Myocyte (in vitro differentiated cells): ENCODE results near the gene SLC6A2. TPM values are rescaled to one million over a fixed set of nuclear protein-coding genes. Genes with fewer than 3 reads are reported as not detected.
"Not testable (repeated sequence)": the region's sequence is repeated elsewhere in the genome, so short reads cannot be mapped to it uniquely, and the experiment has no call there.

Experiments used
- DNase-seq: peaks from one replicate; pipeline ENCODE4 v3.0.0-alpha.2; 2012; ENCODE audit warnings: low read depth
- polyA plus RNA-seq: library from polyadenylated mRNA; unstranded; fragments of >200 nt; gene quantifications from one replicate; pipeline ENCODE4 v1.2.1, GENCODE V29; 2012; ENCODE audit warnings: missing spikeins
- total RNA-seq: library from RNA; depleted of rRNA; stranded (reverse); fragments of >200 nt; gene quantifications from 2 replicates; pipeline ENCODE4 v1.2.3, GENCODE V29; 2014

Gene SLC6A2
- not detected in 2 replicates for total RNA-seq
- polyA plus RNA-seq, result not detected

DNA sequence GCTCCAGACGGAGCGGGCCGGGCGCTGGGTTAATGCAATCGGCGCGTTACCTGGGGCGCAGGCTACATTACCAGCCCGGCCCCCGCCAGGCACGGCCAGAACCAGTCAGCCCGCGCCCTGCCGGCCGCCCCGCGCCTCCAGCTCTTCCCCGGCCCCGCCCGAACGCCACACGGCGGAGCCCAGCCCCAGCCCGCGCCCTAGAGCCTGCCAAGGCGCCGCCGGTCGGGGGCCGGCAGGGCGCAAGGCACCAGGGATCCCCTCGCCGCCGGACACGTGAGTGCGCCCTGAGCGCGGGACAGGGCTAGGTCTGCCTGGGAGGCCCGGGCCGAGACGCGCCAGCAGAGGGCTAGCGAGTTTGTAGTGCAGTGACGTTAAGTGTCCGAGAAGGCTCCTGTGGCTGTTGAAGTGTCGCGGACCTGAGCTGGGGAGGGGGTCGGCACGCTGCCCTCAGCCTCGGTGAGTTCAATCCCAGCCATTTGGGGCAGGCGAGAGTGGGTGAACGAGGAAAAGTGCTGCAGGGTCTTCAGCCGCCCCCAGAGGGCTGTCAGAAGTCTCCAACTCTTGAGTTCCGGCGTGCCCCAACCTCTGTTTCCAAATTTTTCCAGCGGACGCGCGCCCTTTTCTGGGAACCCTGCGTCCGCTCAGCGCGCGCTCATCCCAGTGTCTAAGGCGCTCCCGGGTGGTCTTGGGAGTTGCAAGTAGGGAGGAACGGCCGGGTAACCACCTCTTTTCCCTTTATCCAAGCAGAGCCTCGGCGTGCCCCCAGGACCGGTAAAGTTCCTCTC, at the start of gene SLC6A2:
SLC6A2 (plus strand) TSS at position 92 of the 785 bp plus-strand sequence. CDS start 707 bp downstream, outside the sequence.
- no peak for DNase-seq

DNA sequence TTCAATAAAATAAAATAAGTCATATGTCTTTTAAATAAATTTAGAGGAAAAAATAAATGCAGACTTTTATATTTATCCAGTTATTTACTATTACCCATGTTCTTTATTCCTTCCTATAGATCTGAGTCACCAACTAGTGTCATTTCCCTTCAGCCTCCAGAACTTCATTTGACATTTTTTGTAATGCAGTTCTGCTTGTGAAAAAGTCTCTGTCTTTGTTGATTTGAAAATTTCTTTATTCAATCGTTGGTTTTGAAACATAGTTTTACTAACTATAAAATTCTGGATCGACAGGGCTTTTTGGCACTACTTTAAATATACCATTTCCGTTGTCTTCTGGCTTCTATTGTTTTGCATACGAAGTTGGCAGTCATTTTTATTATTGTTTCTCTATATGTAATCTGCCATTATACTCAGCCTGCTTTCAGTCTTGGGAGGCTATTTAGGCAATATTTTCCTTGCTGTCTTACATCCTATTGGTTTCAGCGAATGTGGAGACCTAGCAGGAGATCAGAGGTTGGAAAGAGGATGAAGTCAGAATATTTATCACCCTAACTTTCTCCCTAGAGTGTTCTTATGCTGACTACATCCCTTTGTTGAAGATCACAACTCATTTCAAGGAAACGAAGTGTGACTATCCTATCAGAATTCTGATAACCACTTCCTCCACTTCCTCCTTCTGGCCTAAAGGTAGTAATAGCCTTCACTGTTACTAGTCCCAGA, 42.0 kb upstream of the SLC6A2 start:
- DNase-seq, result no peak

DNA sequence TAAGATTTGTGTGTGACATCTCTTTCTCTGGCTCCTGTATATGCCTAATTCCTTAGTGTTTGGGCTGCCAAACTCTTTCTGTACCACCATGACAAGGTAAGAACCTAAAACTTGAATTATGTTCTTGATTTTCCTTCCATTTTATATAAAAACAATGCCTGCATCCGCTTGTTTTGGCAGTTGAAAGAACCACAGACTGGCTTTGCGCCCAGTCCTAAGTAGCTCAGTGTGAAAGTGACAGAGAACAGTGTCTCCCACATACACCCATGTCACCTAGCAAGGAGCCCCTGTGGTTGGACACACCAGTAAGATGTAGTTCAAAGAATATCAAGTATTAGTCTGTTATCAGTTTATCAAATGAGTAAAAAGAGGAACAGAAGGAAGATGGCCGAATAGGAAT, 40.7 kb upstream of the SLC6A2 start:
- no peak for DNase-seq

DNA sequence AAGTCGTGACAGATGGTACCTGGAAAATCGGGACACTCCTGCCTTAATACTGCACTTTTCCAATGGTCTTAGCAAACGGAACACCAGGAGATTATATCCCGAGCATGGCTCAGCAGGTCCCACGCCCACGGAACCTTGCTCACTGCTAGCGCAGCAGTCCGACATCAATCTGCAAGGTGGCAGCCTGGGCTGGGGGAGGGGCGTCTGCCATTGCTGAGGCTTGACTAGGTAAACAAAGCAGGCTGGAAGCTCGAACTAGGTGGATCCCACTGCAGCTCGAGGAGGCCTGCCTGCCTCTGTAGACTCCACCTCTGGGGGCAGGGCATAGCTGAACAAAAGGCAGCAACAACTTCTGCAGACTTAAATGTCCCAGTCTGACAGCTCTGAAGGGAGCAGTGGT, 40.1 kb upstream of the SLC6A2 start:
- not testable (repeated sequence) for DNase-seq

DNA sequence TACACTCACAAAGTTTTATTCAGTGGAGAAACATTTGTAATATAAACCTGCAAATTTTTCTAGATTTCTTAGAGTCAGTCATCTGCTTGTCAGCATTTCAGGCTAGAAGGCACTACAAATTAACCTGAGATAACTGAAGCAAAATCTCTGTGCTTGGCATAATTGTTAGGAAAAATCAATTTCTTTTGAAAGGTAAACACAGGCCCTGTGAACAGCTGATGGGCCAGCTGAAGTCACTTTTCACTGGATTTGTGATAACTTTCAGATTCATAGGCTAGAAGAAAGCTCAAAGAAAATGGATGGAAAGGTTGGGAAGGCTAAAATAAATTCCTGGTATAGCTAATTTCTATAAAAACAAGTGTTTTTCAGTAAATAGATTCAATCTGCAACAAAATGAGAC, 34.0 kb upstream of the SLC6A2 start:
- no peak for DNase-seq

DNA sequence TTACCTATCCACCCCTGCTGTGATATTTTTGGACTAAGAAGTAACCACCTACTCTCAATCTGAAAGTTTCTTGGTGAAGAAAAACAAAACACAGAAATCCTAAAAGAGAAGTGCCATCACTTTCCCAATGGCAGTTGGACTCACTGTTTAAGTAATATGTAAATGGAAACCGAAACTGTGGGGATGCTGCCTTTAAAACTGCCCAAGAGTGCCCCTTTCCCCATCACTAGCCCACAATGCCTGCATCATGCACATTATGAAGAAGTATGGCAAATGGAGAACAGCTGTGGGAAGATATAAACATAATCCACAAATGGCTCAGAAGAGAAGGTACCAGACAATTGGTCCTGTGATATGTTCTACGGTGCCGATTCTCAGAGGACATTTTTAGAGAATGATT, 33.5 kb upstream of the SLC6A2 start:
- DNase-seq, result no peak

DNA sequence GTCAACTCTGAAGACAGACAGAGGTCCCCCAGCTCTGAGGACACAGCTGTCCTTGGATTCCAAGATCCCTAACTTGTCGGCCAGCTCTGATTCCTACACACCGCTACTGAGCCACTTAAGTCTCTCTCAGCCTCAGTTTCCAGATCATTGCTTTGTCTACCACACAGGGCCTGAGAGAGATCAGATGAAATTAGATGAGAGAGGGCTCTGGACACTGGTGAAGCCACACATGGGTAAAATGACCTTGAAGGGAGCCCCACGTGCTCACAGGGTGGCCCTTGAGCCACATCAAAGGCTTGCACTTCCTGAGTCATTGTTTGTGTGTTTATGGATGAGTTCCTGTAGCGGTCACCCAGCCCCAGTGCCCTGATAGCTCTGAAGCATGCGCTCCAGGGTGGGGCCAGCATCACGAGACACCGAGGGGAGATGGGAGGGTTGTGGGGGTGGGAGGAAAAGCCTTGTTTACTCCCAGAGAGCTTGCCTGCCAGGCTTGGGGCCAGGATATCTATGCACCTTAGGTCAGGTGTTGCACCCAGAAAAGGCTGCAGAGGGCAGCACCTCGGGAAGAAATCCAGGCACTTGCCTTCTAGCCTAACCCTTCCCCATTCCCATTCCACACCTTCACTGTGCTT, 32.7 kb upstream of the SLC6A2 start:
- DNase-seq, result no peak

DNA sequence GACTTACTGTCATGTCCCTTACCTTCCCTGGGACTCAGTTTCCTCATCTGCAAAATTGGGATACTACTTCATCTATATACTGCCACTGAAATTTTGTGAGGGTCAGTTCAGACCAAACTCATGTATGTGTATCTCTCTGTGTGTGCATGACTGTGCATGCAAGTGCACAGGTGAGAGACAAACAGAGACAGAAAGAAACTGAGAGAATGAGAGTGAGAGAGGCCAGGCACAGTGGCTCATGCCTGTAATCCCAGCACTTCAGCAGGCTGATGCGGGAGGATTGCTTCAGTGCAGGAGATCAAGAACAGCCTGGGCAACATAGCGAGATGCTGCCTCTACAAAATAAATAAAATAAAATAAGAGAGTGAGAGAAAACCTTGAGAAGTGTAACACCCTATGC, 32.1 kb upstream of the SLC6A2 start:
- DNase-seq, result no peak

DNA sequence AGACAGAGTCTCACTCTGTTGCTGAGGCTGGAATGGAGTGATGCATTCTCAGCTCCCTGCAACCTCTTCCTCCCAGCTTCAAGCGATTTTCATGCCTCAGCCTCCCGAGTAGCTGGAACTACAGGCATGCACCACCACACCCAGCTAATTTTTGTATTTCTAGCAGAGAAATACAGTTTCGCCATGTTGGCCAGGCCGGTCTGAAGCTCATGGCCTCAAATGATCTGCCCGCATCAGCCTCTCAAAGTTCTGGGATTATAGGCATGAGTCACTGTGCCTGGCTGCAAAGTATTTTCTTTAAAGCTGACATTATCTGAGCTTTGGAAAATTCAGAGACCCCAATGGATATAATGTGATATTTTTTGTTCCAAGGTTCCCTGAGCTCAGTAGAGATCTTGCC, 31.1 kb upstream of the SLC6A2 start:
- no peak for DNase-seq

DNA sequence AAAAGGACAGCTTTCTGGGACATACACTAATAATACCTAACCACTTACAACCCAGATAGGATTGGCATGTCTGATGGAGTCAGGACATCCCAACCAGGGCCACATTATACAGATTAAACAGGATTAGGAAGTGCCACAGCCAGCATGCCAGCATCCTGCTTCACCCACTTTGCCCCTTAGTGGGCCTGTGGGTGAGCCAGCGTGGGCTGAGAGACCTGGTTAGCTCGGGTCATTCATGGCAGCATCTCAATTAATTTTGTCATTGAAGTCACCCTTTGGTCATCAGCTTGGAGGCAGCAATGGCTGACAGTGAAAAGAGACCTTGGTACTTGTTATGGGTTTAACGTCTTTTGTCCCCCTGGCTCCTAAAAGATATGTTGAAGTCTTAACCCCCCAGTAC, 29.9 kb upstream of the SLC6A2 start:
- DNase-seq, result no peak

DNA sequence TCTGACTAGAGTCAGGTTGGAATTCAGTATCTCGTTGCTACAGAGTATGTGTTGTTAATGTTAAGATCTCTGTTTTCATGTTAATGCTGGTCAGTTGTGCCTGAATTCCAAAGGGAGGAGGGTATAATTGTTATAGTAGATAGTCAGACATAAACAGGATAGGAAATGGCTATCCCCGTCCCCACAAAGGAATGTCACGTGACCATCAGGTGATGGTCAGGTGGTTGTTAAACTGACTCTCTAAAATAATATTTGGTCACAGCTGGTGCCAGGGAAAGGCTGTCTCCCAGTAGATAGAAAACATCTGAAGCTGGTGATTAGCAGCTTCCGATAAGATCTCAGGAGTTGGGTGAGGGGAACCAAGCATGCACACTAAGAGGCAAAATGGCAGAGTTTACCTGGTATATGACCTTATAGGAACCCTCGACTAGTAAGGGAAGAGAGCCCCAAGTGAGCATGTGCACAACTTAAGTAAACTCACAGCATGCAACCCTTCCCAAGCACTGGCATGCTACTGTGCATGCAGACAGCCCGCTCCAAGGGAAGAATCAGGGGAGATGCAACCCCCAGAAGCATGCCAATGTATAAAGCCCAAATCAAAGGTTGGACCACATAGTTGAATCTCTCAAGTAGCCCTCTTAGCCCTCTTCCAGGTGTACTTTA, 27.4 kb upstream of the SLC6A2 start:
- no peak for DNase-seq

DNA sequence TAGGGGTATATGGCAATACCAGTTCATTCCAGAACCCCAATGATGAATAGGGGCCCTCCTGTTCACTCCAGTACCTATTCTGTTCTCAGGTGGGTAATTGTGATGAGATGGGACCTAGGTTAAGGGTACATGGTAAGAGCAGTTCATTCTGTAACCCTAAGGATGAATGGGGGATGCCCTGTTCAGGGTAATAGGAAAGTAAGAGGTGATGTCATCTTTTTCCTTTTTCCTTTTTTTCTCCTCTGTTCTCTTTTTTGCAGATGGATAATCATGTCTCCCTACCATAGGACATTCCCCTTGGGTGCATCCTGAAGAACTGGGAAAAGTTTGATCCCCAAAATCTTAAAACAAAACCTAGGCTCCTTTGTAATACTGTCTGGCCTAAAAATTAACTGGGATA, 25.0 kb upstream of the SLC6A2 start:
- DNase-seq, result no peak

DNA sequence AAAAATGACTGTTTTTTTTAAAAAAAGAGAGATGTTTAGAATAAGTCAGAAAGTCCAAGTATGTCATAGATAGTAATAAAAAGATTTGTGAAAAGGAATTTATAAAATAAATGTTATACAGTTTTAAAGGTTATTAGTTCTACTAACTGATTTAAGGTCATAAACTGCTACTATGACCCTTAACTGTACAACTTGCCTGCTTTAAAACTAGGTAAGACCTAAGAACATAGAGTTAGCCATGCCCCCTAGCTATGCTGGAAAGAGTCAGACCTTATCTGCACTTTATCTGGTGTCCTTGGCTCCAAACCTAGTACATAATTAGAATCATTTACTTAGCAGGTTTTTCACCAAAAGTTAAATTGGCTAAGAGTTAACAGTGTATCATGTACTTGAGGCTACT, 23.5 kb upstream of the SLC6A2 start:
- no peak for DNase-seq

DNA sequence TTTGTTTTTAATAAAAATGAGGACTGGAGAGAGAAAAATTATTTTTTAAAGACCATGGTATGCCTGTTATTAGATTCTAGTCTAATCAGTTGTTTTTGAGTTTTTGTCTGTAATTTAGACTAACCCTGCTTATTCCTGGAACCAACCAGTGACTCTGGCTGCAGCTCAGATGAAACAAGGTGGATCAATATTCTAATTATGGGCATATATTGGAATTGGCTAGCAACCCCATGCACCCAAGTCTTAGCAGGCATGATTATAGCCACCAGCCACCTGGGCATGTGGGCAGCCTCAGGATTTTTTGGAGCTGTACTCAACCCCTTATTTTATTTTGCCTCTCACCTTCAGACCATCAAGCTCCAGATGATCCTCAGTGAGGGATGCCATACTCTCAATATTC, 21.6 kb upstream of the SLC6A2 start:
- no peak for DNase-seq

DNA sequence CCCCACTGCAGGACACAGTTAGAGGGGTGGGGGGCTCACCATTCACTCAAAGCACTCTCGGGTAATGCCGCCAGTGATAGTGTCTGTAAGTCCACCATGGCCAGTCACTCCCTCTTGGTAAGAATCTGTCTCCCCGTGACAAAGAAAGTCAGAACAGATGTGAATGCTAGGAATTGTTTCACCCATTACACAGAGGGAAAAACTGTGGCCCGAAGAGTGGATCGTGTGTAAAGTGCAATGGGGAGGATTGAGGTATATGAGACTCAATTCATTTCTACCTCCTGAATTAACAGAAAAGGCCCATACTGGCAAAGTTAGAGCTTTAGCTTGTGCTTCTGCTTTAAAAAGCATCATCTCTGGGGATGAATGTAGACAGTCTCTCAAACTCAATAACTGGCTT, 17.5 kb upstream of the SLC6A2 start:
- no peak for DNase-seq

DNA sequence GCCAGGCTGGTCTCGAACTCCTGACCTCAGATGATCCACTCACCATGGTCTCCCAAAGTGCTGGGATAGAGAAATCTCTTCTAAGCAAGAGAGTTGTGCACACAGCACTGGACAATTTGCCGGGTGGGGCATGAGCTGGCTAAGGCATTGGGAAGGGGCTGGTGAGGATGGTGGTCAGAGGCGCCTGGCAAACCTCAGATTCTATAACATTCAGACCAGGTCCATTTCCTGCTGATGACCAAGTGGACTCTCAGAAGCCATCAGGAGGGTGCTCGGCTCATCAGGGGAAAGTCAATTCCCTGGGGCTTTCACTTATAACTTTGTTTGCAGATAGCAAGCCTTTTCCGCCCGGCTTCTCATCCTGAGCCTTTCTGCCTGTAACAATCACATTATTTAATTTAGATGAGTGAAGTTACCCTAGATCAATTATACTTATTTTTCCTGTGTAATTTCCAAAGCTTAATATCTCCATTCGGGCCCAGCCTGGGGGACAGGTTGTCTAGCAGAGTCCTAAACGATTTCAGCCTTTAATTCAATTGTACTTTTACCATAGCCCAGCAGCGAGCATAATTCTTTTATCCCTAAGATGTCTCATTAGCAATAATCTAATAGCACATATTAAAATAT, 15.0 kb upstream of the SLC6A2 start:
- no peak for DNase-seq

DNA sequence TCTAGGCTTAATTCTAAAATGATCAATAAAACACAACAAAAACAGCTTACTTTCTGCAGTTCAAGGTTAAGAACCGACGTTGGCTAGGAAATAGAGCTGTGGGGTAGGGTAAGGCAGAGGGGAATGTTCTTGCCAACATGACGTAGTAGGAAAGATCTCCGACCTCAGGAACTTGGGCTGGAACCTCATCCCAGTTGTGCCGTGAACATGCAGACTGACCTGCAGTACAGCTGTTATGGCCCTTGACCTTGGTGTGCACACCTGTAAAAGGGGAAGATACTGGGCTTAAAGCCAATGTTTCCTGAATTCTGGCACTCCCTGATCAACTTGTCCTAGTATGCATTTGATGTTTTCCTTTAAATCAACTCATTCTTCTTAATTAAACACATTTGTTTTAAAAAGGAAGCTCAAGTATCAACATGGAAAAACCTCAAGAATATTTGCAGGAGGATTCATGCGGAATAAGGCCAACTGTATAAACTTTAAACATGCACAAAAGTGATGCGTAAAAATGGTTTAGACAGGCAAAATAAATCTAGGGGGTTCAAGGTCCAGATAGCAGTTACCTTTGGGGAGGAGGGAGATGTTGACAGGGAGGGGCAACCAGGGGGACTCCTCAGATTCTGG, 14.2 kb upstream of the SLC6A2 start:
- DNase-seq, result no peak

DNA sequence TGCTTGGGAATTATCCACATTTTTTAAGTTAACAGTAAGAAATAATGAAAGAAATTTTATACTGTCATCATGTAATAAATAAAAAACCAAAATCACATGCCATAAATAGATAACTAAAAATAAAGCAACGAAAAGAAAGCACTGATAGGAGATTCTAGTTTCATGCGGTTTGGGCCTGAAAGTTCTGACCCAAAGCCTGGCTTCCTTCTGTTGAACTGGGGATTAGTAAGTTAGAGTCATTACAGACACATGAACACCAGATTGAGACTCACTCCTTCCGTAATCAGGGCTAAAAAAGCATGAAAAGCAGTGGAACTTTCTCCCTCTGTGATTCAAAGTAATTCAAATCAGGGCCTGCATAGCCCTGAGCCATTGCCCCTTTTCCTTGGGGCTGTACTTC, 13.2 kb upstream of the SLC6A2 start:
- DNase-seq, result no peak

DNA sequence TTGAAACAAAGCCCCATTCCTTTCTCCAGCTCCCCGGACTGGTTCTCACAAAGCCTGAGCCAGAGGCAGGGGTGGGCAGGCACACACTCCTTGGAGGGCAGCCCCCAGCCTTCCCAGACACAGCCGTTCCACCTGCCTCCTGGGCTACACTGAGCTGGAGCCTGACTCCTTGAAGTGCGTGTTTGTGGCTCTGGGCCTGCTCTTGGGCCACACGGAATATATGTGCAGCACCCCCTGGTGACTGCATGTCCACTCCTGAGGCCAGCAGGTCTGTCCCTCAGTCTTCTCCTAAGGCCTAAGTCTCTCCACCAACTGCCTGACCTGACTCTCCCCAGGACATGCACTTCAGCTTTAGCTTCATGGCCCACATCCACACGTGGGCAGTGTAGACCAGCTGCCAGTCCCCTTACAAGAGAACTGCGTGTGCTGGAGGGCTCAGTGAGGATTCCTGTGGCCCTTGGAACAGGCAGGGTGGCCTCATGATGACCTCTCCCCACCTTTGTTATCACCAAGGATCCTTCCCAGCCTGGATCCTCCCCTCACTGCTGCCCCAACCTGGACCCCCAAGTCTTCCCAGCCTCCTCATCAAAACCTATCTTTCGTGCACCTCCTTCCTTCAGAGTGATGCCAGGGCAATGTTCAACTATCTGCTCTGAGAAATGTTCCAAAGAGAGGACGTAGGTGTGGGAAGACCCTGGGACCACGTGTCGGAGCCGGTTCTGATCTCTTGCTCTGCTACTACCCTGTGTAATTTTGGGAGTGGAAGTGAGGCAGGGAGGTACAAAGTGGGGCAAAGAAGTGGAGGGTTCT, 12.4 kb upstream of the SLC6A2 start:
- peak; percentile 5 for DNase-seq

DNA sequence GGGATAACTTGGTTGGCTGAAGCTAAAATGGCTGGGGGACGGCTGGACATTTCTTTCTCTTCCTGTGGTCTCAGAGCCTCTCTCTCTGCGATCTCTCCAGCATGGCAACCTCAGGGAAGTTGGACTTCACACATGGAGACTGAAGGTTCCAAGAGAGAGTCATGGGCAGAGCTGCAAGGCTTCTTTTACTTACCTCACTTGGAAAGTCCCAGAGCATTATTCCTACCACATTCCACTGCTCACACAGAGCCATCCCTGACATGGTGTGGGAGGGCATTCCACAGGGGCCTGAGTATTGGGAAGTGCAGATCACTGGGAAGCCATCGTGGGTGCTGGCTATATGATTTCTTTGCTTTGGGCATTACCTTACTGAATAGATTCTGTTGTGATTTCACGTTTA, 9.8 kb upstream of the SLC6A2 start:
- no peak for DNase-seq
